Liver (tissue), 9 donors: ENCODE measurements around the gene EVI5. TPM values are rescaled to one million over a fixed set of nuclear protein-coding genes. Genes with fewer than 3 reads are reported as not detected.

ENCODE experiments used
- DNase-seq: peaks from one replicate; pipeline ENCODE4 v3.0.0-alpha.2; 2017; ENCODE audit warnings: low spot score
- H3K27ac ChIP-seq, 2 donors: one replicate each; pipeline ENCODE4 v1.7.0; 2013; ENCODE audit warnings: inconsistent platforms in 2 of 2, low read length in 2 of 2, control low read depth in 1 of 2, low read depth in 1 of 2, mild to moderate bottlenecking in 1 of 2
- H3K27me3 ChIP-seq, 4 donors: one replicate each; pipeline versions ENCODE4 v1.6.1 to v1.7.0; 2013; ENCODE audit warnings: low read length in 3 of 4, inconsistent platforms in 1 of 4, mild to moderate bottlenecking in 1 of 4, moderate library complexity in 1 of 4; ENCODE audit not compliant: control insufficient read depth in 4 of 4, insufficient read depth in 4 of 4
- H3K36me3 ChIP-seq, 4 donors: one replicate each; pipeline versions ENCODE4 v1.6.1 to v1.7.0; 2013; ENCODE audit warnings: low read length in 3 of 4, mild to moderate bottlenecking in 3 of 4, low read depth in 1 of 4, moderate library complexity in 1 of 4; ENCODE audit not compliant: control insufficient read depth in 4 of 4, insufficient read depth in 3 of 4
- H3K4me1 ChIP-seq, 4 donors: one replicate each; pipeline versions ENCODE4 v1.6.1 to v1.7.0; 2013; ENCODE audit warnings: low read length in 3 of 4, mild to moderate bottlenecking in 3 of 4, moderate library complexity in 1 of 4; ENCODE audit not compliant: control insufficient read depth in 4 of 4, insufficient read depth in 4 of 4
- H3K4me3 ChIP-seq, 3 donors: one replicate each; pipeline versions ENCODE4 v1.6.1 to v1.7.0; 2013; ENCODE audit warnings: low read length in 3 of 3, control low read depth in 1 of 3, low read depth in 1 of 3, mild to moderate bottlenecking in 1 of 3
- H3K9ac ChIP-seq, 2 donors: one replicate each; pipeline ENCODE4 v1.7.0; 2013; ENCODE audit warnings: low read length in 2 of 2, mild to moderate bottlenecking in 2 of 2, moderate library complexity in 2 of 2, control low read depth in 1 of 2, low read depth in 1 of 2
- H3K9me3 ChIP-seq, 4 donors: one replicate each; pipeline versions ENCODE4 v1.6.1 to v1.7.0; 2013; ENCODE audit warnings: low read length in 3 of 4; ENCODE audit not compliant: control insufficient read depth in 4 of 4
- ATF3 ChIP-seq: IDR thresholded peaks from 2 replicates; pipeline ENCODE4 v1.6.1; 2016; ENCODE audit warnings: antibody characterized with exemption
- CTCF ChIP-seq: fragments of 150-350 bp; IDR thresholded peaks from 2 replicates; pipeline ENCODE4 v1.5.1; 2017; ENCODE audit warnings: improper control_type of control experiment, low read depth, low read length; ENCODE audit not compliant: missing input control
- EGR1 ChIP-seq, 2 donors: IDR thresholded peaks; 2 replicates each; pipeline ENCODE4 v1.6.1; 2016 to 2018; ENCODE audit warnings: antibody characterized with exemption in 2 of 2, low read depth in 2 of 2
- FOXA1 ChIP-seq: IDR thresholded peaks from 2 replicates; pipeline ENCODE4 v1.6.1; 2016; ENCODE audit warnings: antibody characterized with exemption
- FOXA2 ChIP-seq: IDR thresholded peaks from 2 replicates; pipeline ENCODE4 v1.6.1; 2016; ENCODE audit warnings: antibody characterized with exemption
- GABPA ChIP-seq, 2 donors: IDR thresholded peaks in 1 of 2; conservative IDR thresholded peaks in 1 of 2; 2 replicates each; pipeline ENCODE4 v1.6.1; 2016; ENCODE audit warnings: antibody characterized with exemption in 2 of 2, mild to moderate bottlenecking in 1 of 2, moderate library complexity in 1 of 2
- HNF4G ChIP-seq: IDR thresholded peaks from 2 replicates; pipeline ENCODE4 v1.6.1; 2016; ENCODE audit warnings: antibody characterized with exemption
- JUND ChIP-seq, 2 donors: IDR thresholded peaks; 2 replicates each; pipeline ENCODE4 v1.6.1; 2016; ENCODE audit warnings: antibody characterized with exemption in 2 of 2
- MAX ChIP-seq: IDR thresholded peaks from 2 replicates; pipeline ENCODE4 v1.6.1; 2016; ENCODE audit warnings: antibody characterized with exemption
- NR2F2 ChIP-seq: IDR thresholded peaks from 2 replicates; pipeline ENCODE4 v1.6.1; 2016; ENCODE audit warnings: antibody characterized with exemption
- RAD21 ChIP-seq, 2 donors: IDR thresholded peaks; 2 replicates each; pipeline ENCODE4 v1.6.1; 2016; ENCODE audit warnings: antibody characterized with exemption in 2 of 2, mild to moderate bottlenecking in 2 of 2
- REST ChIP-seq: IDR thresholded peaks from 2 replicates; pipeline ENCODE4 v1.6.1; 2016; ENCODE audit warnings: antibody characterized with exemption, mild to moderate bottlenecking
- RXRA ChIP-seq, 2 donors: IDR thresholded peaks; 2 replicates each; pipeline ENCODE4 v1.6.1; 2017 to 2018; ENCODE audit warnings: antibody characterized with exemption in 2 of 2, mild to moderate bottlenecking in 1 of 2
- SP1 ChIP-seq: IDR thresholded peaks from 2 replicates; pipeline ENCODE4 v1.6.1; 2018; ENCODE audit warnings: antibody characterized with exemption, mild to moderate bottlenecking
- TAF1 ChIP-seq: conservative IDR thresholded peaks from 2 replicates; pipeline ENCODE4 v1.6.1; 2016; ENCODE audit warnings: antibody characterized with exemption, mild to moderate bottlenecking
- YY1 ChIP-seq: IDR thresholded peaks from 2 replicates; pipeline ENCODE4 v1.6.1; 2016; ENCODE audit warnings: antibody characterized with exemption, mild to moderate bottlenecking
- ZBTB33 ChIP-seq: IDR thresholded peaks from 2 replicates; pipeline ENCODE4 v1.6.1; 2016; ENCODE audit warnings: antibody characterized with exemption
- WGBS: extraction: QIAGEN DNeasy Blood & Tissue Kit; methylation state at CpG from one replicate; pipeline ENCODE4 v1.1.7; 2013; 5-methylcytosine and 5-hydroxymethylcytosine counted together
- polyA plus RNA-seq, 2 donors: library from polyadenylated mRNA; stranded (reverse) in 1 of 2; unstranded in 1 of 2; fragments of 200-250 nt in 1 of 2; fragments of >200 nt in 1 of 2; fragmentation: Nextera tagmentation in 1 of 2; extraction: Ambion mirVana in 1 of 2; gene quantifications; one replicate each; pipeline versions ENCODE4 v1.2.1 to v1.2.3, GENCODE V29; 2013 to 2015
- total RNA-seq, 2 donors: library from RNA; depleted of rRNA; stranded (reverse); fragments of >200 nt; gene quantifications; one replicate each; pipeline ENCODE4 v1.2.3, GENCODE V29; 2014
- donor health status: healthy.
- donor health status: healthy.
- donor health status: healthy.
- donor health status: healthy.
- donor health status: healthy.

EVI5 gene
- total and polyA plus RNA-seq, 4 donors: 4.0 to 35.9 (median 19.1) TPM

GRCh38 chr1:92792340-92792782 is 7.5 kb upstream of the EVI5 start:
- Histone ChIP-seq H3K27me3 (no peaks in the 10 kb centered on the region), H3K4me1 (no peaks in the 10 kb centered on the region), H3K27ac (no peak overlapping the region), H3K36me3 (no peaks in the 10 kb centered on the region), H3K9me3 (no peaks in the 10 kb centered on the region), H3K9ac (no peak overlapping the region), H3K4me3 (no peak overlapping the region)
- 67% methylated on average over 3 of the region's 3 CpGs for WGBS
- TF ChIP-seq HNF4G (no peak), SP1 (no peak), YY1 (no peak), EGR1 (IDR thresholded peaks at IDR 0.05; ENCODE audit: low read depth in 2 of 2) (no peak), FOXA1 (no peak), CTCF (no peak), GABPA (IDR thresholded peaks at IDR 0.05 in 1 of 2, conservative IDR thresholded peaks at IDR 0.05 in 1 of 2) (no peak)
- no peak for DNase-seq

GRCh38 chr1:92791487-92792066 is 6.7 kb upstream of the EVI5 start:
- DNase-seq: no peak
- H3K4me3 ChIP-seq: no peak overlapping the region
- no peaks in the 10 kb centered on the region for H3K9me3 ChIP-seq
- H3K36me3 ChIP-seq: no peaks in the 10 kb centered on the region
- TF ChIP-seq HNF4G (no peak), NR2F2 (no peak), CTCF (no peak), RAD21 (IDR thresholded peaks at IDR 0.05) (no peak), GABPA (IDR thresholded peaks at IDR 0.05 in 1 of 2, conservative IDR thresholded peaks at IDR 0.05 in 1 of 2) (no peak), TAF1 (no peak), EGR1 (IDR thresholded peaks at IDR 0.05; ENCODE audit: low read depth in 2 of 2) (no peak), REST (no peak), JUND (IDR thresholded peaks at IDR 0.05) (no peak), SP1 (no peak), RXRA (IDR thresholded peaks at IDR 0.05) (no peak), MAX (no peak), ZBTB33 (no peak), ATF3 (no peak), YY1 (no peak), FOXA2 (no peak)
- H3K27ac ChIP-seq: no peak overlapping the region
- H3K9ac ChIP-seq: no peak overlapping the region
- 77% methylated on average over 7 of the region's 7 CpGs for WGBS
- H3K4me1 ChIP-seq: no peaks in the 10 kb centered on the region
- no peaks in the 10 kb centered on the region for H3K27me3 ChIP-seq
